GM12891 (cell line): ENCODE measurements around the gene CDH22.

Source experiments
- PAX5 ChIP-seq: IDR thresholded peaks from 2 replicates; pipeline ENCODE4 v1.6.1; 2011; ENCODE audit warnings: low read length, moderate library complexity, mild to moderate bottlenecking; ENCODE audit not compliant: insufficient read depth, severe bottlenecking
- POLR2A ChIP-seq: IDR thresholded peaks from 2 replicates; pipeline ENCODE4 v1.6.1; 2011; ENCODE audit warnings: low read depth, low read length, control low read depth
- POLR2AphosphoS5 ChIP-seq: IDR thresholded peaks from 2 replicates; pipeline ENCODE4 v1.6.1; 2011; ENCODE audit warnings: low read depth, low read length, control low read depth
- SPI1 ChIP-seq: IDR thresholded peaks from 2 replicates; pipeline ENCODE4 v1.6.1; 2011; ENCODE audit warnings: low read depth, low read length, control low read depth
- TAF1 ChIP-seq: IDR thresholded peaks from 2 replicates; pipeline ENCODE4 v1.6.1; 2011; ENCODE audit warnings: low read depth, low read length, control low read depth

DNA sequence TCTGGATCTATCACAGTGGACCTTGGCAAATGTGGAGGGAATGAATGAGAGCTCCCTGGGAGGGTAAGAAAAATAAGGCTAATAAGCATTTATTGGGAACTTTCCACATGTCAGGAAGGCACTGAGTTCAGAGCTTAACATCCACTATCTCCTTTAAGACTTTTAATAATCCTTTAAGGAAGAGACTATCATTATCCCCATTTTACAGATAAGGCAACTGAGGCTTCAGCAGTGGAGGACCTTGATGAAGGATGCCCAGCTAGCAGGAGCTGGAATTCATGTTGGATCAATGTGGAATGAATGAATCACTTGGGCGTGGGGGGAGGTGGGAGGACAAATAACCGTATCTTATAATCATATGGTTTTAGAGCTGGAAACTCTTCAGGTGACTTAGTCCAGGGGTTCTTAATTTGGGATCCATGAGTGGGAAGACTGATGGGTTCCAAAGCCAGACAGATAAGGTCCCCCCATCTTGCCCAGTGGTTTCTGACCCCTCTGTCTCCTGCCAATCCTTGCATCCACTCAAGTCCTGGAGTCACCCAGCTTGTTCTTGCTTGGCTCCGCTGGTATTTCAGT, 135.2 kb downstream of the CDH22 start:
- TF ChIP-seq SPI1 (no peak), POLR2AphosphoS5 (no peak), POLR2A (no peak), TAF1 (no peak), PAX5 (no peak)
